ENCODE measurements around the gene ANO2.

ANO2 gene

GRCh38 chr12:5945071-5946008 lies at the start of gene ANO2:
Gene ANO2, minus strand, starts transcription at chr12:5945259. Its CDS starts 42 bp downstream, at chr12:5945217.
- peak; percentile 9 for DNase-seq

GRCh38 chr12:5989621-5990020 lies 44.6 kb upstream of the ANO2 start:
- DNase-seq = no peak

- DNase-seq = peak; percentile 78
These were observed 43.6 kb upstream of the ANO2 start for GRCh38 chr12:5988659-5989116.

- no peak for DNase-seq
These were observed 43.0 kb upstream of the ANO2 start for GRCh38 chr12:5988088-5988487.

- no peak for DNase-seq
These were observed 42.5 kb upstream of the ANO2 start for GRCh38 chr12:5987573-5987972.

GRCh38 chr12:5985471-5985870 lies 40.4 kb upstream of the ANO2 start:
- no peak for DNase-seq

GRCh38 chr12:5984873-5985272 lies 39.8 kb upstream of the ANO2 start:
- DNase-seq = no peak

GRCh38 chr12:5982106-5982505 lies 37.0 kb upstream of the ANO2 start:
- DNase-seq = no peak

GRCh38 chr12:5977556-5977955 lies 32.5 kb upstream of the ANO2 start:
- no peak for DNase-seq

GRCh38 chr12:5976711-5977110 lies 31.7 kb upstream of the ANO2 start:
- no peak for DNase-seq

- no peak for DNase-seq
These were observed 31.1 kb upstream of the ANO2 start for GRCh38 chr12:5976196-5976595.

GRCh38 chr12:5973461-5974115 lies 28.5 kb upstream of the ANO2 start:
- DNase-seq = no peak

GRCh38 chr12:5972387-5972786 lies 27.3 kb upstream of the ANO2 start:
- no peak for DNase-seq

GRCh38 chr12:5971194-5971850 lies 26.3 kb upstream of the ANO2 start:
- no peak for DNase-seq

- no peak for DNase-seq
These were observed 25.1 kb upstream of the ANO2 start for GRCh38 chr12:5969974-5970690.

GRCh38 chr12:5969156-5969973 lies 24.3 kb upstream of the ANO2 start:
- no peak for DNase-seq

GRCh38 chr12:5967645-5968415 lies 22.8 kb upstream of the ANO2 start:
- DNase-seq = no peak

- DNase-seq = no peak
These were observed 21.5 kb upstream of the ANO2 start for GRCh38 chr12:5966486-5967095.

GRCh38 chr12:5965950-5966383 lies 20.9 kb upstream of the ANO2 start:
- DNase-seq = peak; percentile 31
